GM19351 (cell line): ENCODE results near the gene B3GNT3.
"Not testable (repeated sequence)": the region's sequence is repeated elsewhere in the genome, so short reads cannot be mapped to it uniquely, and the experiment has no call there.

Source experiments
- ATAC-seq: cut with Tn5 transposase; IDR thresholded peaks from one replicate; pipeline ENCODE4 v1.9.1; 2021; ENCODE audit warnings: mild to moderate bottlenecking, moderate library complexity; ENCODE audit not compliant: unreplicated experiment

Gene B3GNT3

DNA sequence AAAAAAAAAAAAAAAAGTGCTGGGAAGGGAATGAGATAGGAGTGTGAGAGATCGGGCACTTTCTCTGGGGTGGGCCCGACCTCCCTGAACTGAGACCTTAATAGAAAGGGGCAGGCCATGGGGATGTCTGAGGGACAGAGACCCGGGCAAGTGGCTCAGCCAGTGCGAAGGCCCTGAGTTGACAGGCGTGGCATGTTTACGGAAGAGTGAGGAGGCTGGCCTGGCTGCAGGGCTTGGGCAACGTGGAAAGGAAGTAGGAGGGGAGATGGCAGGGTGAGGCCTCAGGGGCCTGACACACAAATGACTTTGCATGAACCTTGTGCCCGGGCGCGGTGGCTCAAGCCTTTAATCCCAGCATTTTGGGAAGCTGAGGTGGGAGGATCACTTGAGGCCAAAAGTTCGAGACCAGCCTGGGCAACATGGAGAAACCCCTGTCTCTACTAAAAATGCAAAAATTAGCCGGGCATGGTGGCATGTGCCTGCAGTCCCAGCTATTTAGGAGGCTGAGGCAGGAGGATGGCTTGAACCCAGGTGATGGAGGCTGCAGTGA lies 29.8 kb upstream of the B3GNT3 start:
- no peak for ATAC-seq

DNA sequence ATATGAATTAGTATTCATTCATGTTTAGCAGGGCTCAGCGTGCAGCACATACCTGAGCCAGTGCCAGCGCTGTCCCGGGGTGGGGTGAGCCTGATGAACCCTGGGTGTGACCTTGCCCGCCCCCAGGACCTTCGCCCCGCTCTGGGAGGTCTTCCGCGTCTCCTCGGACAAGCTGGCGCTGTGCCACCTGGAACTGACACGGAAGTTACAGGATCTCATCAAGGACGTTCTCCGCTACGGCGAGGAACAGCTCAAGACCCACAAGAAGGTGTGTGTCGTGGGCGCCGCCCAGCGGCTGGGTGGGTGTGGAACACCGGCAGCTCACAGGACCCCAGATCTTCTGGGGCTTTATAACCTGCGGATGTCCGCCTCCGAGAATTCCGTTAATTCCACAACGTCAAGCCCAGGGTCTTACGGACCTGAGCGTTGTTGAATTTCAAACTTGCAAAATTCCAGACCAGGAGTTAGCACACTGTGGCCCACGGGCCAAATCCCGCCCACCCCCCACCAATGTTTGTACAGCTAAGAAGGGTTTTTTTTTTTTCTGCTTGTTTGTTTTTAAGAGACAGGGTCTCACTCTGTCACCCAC lies 28.3 kb upstream of the B3GNT3 start:
- no peak for ATAC-seq

DNA sequence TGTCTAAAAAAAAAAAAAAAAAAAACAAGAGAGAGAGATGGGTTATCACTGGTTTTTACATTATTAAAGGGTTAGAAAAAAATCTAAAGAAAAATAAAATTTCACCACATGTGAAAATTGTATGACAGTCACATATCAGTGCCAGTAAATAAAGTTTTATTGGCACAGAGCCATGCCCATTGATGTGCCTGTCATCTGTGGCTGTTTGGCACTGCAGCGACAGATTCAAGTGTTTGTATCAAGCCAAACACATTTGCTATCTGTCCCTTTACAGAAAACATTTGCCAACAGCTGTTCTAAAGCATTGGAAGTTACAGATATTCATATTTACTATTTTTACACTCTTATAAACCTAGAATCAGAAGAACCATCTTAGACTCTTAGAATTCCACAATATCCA lies 27.4 kb upstream of the B3GNT3 start:
- ATAC-seq = no peak

GRCh38 chr19:17770613-17771012 lies 24.3 kb upstream of the B3GNT3 start:
- ATAC-seq = no peak

DNA sequence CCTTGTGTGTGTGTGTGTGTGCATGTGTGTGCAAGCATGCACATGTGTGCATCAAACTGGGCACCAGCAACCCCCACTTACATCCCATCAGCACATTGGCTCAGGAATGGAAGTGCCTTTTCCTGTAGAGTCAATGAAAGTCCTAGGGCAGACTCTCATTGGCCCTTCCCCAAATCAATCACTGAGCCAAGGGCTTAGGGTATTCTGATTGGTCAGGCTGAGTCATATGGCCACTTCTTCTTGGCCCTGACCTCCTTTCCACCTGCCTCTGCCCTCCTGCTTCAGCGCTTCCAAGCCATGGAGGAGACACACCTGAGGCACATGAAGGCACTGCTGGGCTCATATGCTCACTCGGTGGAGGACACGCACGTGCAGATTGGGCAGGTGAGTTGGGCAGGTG lies 22.8 kb upstream of the B3GNT3 start:
- no peak for ATAC-seq

- ATAC-seq = no peak
These were observed 19.6 kb upstream of the B3GNT3 start for GRCh38 chr19:17775245-17775927.

DNA sequence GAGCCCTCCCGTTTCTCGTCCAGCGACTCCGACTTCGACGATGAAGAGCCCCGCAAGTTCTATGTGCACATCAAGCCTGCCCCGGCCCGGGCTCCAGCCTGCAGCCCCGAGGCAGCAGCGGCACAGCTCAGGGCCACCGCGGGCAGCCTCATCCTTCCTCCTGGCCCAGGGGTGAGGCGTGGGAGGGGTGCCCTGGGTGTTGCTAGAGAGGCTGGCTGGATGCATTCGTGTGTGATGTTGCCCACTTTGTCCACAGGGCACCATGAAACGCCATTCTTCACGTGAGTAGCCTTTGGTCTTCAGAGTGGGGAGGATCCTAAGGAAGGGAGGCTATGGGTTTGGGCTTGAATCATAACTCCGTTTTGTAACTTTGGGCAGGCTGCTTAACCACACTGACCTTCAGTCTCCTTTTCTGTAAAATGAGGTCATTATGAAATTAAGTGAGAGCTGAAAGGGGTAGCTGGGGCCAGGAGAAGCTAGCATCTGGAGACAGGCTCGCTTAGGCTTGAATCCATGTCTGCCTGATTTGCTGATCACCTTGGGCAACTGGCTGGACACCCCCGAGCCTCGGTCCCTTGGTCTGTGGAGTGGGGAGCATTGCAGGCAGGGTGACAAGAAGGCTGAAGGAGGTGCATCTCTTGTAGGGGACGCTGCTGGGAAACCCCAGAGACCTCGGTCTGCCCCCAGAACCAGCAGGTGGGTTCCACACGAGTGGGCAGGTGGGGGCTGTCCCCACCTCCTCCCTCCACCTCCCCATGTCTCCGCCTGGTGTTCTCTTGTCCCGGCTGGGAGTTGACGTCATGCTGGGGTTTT lies 18.7 kb upstream of the B3GNT3 start:
- peak; percentile 65 for ATAC-seq

GRCh38 chr19:17777840-17778239 lies 17.1 kb upstream of the B3GNT3 start:
- not testable (repeated sequence) for ATAC-seq

DNA sequence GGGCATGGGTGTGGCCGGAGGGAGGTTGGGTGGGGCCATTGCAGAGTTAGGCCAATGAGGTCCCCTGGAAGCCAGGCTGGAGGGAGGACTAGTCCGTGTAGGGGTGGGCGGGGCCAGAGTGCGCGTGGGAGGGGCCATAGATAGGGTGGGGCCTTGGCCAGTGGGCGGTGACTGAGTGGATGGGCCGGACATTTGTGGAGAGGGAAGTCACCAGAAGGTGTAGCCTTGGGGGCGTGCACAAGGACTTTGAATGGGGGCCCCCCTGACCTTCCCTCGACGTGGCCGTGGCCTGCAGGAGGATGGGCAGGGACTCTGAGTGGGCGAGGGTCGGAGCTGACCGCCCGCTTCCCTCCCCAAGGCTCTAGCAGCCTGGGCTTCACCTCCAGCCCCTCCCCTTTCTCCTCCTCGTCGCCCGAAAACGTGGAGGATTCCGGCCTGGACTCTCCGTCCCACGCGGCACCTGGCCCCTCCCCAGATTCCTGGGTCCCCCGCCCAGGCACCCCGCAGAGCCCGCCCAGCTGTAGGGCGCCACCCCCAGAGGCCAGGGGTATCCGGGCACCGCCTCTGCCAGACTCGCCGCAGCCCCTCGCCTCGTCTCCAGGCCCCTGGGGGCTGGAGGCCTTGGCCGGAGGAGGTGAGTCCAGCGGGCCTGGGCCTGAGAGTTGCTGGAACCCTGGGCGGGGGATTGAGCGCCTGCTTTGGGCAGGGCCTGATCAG lies 16.5 kb upstream of the B3GNT3 start:
- no peak for ATAC-seq

GRCh38 chr19:17778968-17779929 lies 15.7 kb upstream of the B3GNT3 start:
- no peak for ATAC-seq

GRCh38 chr19:17780781-17781180 lies 14.2 kb upstream of the B3GNT3 start:
- no peak for ATAC-seq

- ATAC-seq = not testable (repeated sequence)
These were observed 11.2 kb upstream of the B3GNT3 start for GRCh38 chr19:17783721-17784120.

- no peak for ATAC-seq
These were observed 10.5 kb upstream of the B3GNT3 start for GRCh38 chr19:17784201-17785008.

GRCh38 chr19:17787274-17787913 lies 7.5 kb upstream of the B3GNT3 start:
- no peak for ATAC-seq

- no peak for ATAC-seq
These were observed 6.3 kb upstream of the B3GNT3 start for GRCh38 chr19:17788632-17789031.

DNA sequence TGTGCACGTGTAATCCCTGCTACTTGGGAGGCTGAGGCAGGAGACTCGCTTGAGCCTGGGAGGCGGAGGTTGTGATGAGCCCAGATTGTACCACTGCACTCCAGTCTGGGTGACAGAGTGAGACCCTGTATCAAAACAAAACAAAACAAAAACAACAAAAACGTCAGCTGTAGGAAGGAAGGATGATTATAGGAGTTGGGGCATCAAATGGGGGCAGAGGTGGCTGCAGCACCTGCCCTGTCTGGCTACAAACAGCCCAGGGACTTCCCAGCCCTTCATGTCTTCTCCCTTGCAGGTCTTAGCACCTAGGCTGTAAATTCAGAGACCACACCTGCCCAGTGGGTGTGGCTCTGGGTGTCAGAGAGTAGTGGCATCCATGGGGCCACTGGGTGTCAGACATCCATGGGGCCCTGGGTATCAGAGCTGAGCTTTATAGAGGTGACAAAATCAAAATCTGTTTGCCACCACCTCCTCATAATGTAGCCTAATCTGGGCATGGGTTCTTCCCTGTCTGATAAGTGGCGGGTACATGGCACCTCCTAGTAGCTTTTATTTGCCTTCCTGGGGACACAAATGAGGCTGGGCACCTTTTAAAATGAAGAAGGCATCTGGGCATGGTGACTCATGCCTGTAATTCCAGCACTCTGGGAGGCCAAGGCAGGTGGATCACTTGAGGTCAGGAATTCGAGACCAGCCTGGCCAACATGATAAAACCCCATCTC lies 4.7 kb upstream of the B3GNT3 start:
- no peak for ATAC-seq

GRCh38 chr19:17794412-17794730 lies 567 bp upstream of the B3GNT3 start:
- no peak for ATAC-seq

DNA sequence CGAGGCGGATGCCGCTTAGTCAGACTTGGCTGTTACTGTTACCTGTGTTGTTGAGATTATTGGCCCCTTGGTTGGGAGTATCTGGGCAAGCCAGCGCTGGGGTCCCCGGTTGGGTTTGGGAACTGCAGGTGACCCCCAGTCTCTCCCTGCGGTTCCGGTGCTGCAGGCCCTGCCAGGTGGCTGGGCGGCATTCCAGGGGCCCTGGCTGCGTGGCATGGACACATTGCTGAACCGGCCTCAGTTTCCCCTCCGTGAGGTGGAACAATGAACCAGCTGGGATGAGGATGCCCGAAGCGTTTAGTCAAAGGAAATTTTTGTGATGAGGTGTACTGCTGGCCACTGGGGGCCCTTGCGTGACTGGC lies 538 bp downstream of the B3GNT3 start:
- ATAC-seq = no peak
